ENCODE results near the gene ARHGAP15.
A peak's percentile ranks its signal among the peaks of the same experiment; 100 is the strongest.

ARHGAP15 gene

GRCh38 chr2:143284087-143284675 lies 155.0 kb downstream of the ARHGAP15 start:
- no peak overlapping the region for H3K27ac ChIP-seq
- TF ChIP-seq CTCF (IDR thresholded peaks at IDR 0.05): peak; percentile 81
- no peak for TF ChIP-seq ZFX (IDR thresholded peaks at IDR 0.05; ENCODE audit: borderline replicate concordance)

DNA sequence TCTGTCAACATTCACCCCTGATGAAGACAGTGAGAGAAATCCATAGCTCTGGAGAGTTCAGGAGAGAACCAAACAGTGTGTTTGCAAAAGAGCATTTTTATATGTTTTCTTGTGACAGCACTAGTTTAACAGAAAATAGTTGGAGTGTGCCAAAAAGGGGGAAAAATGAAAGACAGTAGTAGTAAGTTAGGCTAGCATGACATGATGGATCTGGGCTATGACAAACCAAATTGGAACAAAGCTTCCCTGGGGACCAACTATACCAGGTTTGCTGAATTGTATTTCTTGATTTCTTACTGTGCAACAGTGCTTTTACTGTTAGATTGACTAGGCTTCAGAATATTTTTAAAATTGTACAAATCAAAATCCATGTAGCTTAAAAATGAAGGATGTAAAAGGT lies 159.8 kb downstream of the ARHGAP15 start:
- no peak overlapping the region for H3K27ac ChIP-seq
- TF ChIP-seq ZFX (IDR thresholded peaks at IDR 0.05; ENCODE audit: borderline replicate concordance) (no peak), CTCF (IDR thresholded peaks at IDR 0.05) (no peak)

GRCh38 chr2:143290221-143290620 lies 161.0 kb downstream of the ARHGAP15 start:
- H3K27ac ChIP-seq: no peak overlapping the region
- TF ChIP-seq CTCF (IDR thresholded peaks at IDR 0.05) (no peak), ZFX (IDR thresholded peaks at IDR 0.05; ENCODE audit: borderline replicate concordance) (no peak)

- H3K27ac ChIP-seq: no peak overlapping the region
- TF ChIP-seq CTCF (IDR thresholded peaks at IDR 0.05): no peak
- no peak for TF ChIP-seq ZFX (IDR thresholded peaks at IDR 0.05; ENCODE audit: borderline replicate concordance)
These were observed 164.8 kb downstream of the ARHGAP15 start for GRCh38 chr2:143294068-143294467.

GRCh38 chr2:143296089-143296488 lies 166.9 kb downstream of the ARHGAP15 start:
- TF ChIP-seq CTCF (IDR thresholded peaks at IDR 0.05) (no peak), ZFX (IDR thresholded peaks at IDR 0.05; ENCODE audit: borderline replicate concordance) (no peak)
- no peak overlapping the region for H3K27ac ChIP-seq

- TF ChIP-seq ZFX (IDR thresholded peaks at IDR 0.05; ENCODE audit: borderline replicate concordance): no peak
- TF ChIP-seq CTCF (IDR thresholded peaks at IDR 0.05): no peak
- no peak overlapping the region for H3K27ac ChIP-seq
These were observed 168.0 kb downstream of the ARHGAP15 start for GRCh38 chr2:143297182-143297581.

GRCh38 chr2:143300536-143300935 lies 171.3 kb downstream of the ARHGAP15 start:
- H3K27ac ChIP-seq: no peak overlapping the region
- TF ChIP-seq ZFX (IDR thresholded peaks at IDR 0.05; ENCODE audit: borderline replicate concordance) (no peak), CTCF (IDR thresholded peaks at IDR 0.05) (no peak)

All from 22Rv1 (cell line).